ENCODE measurements around the gene PITPNC1. TPM values are rescaled to one million over a fixed set of nuclear protein-coding genes. Genes with fewer than 3 reads are reported as not detected.

Gene PITPNC1
- total RNA-seq, 1 donor from 2014 or later = 12.4 TPM

- no peak overlapping the region for H3K4me2 ChIP-seq (ENCODE audit: low read length)
- FAIRE-seq (no peak), DNase-seq (ENCODE audit: low read depth) (no peak)
Observed at GRCh38 chr17:67353161-67353560, 23.9 kb upstream of the PITPNC1 start.

DNA sequence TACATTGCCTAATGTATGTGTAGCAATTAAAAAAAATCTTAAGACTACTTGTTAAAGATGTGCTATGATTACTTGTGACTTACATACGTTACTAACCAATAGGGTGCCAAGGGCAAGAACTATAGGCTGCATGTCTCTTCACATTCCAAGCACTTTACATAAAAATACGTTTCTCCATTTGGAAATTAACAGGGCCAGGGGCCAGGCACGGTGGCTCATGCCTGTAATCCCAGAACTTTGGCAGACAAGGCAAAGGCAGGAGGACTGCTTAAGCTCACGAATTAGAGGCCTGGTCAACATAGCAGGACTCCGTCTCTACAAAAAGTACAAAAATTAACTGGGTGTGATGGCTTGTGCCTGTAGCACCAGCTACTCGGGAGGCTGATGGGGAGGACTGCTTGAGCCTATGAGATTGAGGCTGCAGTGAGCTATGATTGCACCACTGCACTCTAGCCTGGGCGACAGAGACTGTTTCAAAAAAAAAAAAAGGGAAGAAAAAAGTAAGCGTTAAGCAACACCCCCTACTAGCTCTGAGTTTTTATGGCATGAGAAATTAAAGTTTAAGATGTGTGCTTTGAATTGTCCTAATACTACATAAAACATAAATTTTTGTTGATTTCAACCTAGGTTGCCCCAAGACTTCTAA, 23.0 kb upstream of the PITPNC1 start:
- H3K36me3 ChIP-seq (ENCODE audit: insufficient read depth, low read length) = peaks cover 49% of the 10 kb centered on the region
- Mint-ChIP-seq H3K27ac (ENCODE audit: unreplicated experiment) (no peak overlapping the region), H3K4me3 (ENCODE audit: unreplicated experiment) (no peak overlapping the region), H3K36me3 (ENCODE audit: low read depth, unreplicated experiment) (peaks cover 9% of the 10 kb centered on the region), H3K27me3 (ENCODE audit: low read depth, unreplicated experiment) (no peaks in the 10 kb centered on the region), H3K4me1 (ENCODE audit: low read depth, unreplicated experiment) (peaks cover 2% of the 10 kb centered on the region), H3K9me3 (ENCODE audit: unreplicated experiment) (no peaks in the 10 kb centered on the region)
- H3K27me3 ChIP-seq (ENCODE audit: insufficient read depth, low read length) = no peaks in the 10 kb centered on the region
- H3K4me2 ChIP-seq (ENCODE audit: low read length) = no peak overlapping the region
- H3K4me1 ChIP-seq (ENCODE audit: insufficient read depth, low read length) = peaks cover 2% of the 10 kb centered on the region
- no peak overlapping the region for H3K4me3 ChIP-seq (ENCODE audit: insufficient read depth, low read depth, low read length)
- H3K27ac ChIP-seq (ENCODE audit: low read depth, low read length) = no peak overlapping the region
- no peak overlapping the region for H2AFZ ChIP-seq (ENCODE audit: low read depth, low read length)
- no peaks in the 10 kb centered on the region for H3K9me3 ChIP-seq (ENCODE audit: insufficient read depth, low read depth, low read length)
- no peak overlapping the region for H3K9ac ChIP-seq (ENCODE audit: low read length)
- no peak for TF ChIP-seq CTCF (IDR thresholded peaks at IDR 0.05; ENCODE audit: insufficient read depth, low read depth, low read length)
- no peak for TF ChIP-seq EZH2 (IDR thresholded peaks at IDR 0.05; ENCODE audit: insufficient read depth, low read length)
- peaks cover 66% of the 10 kb centered on the region for H3K79me2 ChIP-seq (ENCODE audit: insufficient read depth, low read length)
- H4K20me1 ChIP-seq (ENCODE audit: insufficient read depth, low read length) = peaks cover 51% of the 10 kb centered on the region
- DNase-seq (ENCODE audit: low read depth) (no peak), FAIRE-seq (no peak)

More at GRCh38 chr17:67353161-67353560, 23.9 kb upstream of the PITPNC1 start:
- peaks cover 42% of the 10 kb centered on the region for H4K20me1 ChIP-seq (ENCODE audit: insufficient read depth, low read length)
- no peak overlapping the region for H3K4me3 ChIP-seq (ENCODE audit: insufficient read depth, low read depth, low read length)
- Mint-ChIP-seq H3K27me3 (ENCODE audit: low read depth, unreplicated experiment) (no peaks in the 10 kb centered on the region), H3K27ac (ENCODE audit: unreplicated experiment) (no peak overlapping the region), H3K4me3 (ENCODE audit: unreplicated experiment) (no peak overlapping the region), H3K9me3 (ENCODE audit: unreplicated experiment) (no peaks in the 10 kb centered on the region), H3K4me1 (ENCODE audit: low read depth, unreplicated experiment) (peaks cover 2% of the 10 kb centered on the region), H3K36me3 (ENCODE audit: low read depth, unreplicated experiment) (peaks cover 9% of the 10 kb centered on the region)
- H3K27ac ChIP-seq (ENCODE audit: low read depth, low read length) = no peak overlapping the region
- TF ChIP-seq CTCF (IDR thresholded peaks at IDR 0.05; ENCODE audit: insufficient read depth, low read depth, low read length) (no peak), EZH2 (IDR thresholded peaks at IDR 0.05; ENCODE audit: insufficient read depth, low read length) (no peak)
- no peaks in the 10 kb centered on the region for H3K4me1 ChIP-seq (ENCODE audit: insufficient read depth, low read length)
- H3K36me3 ChIP-seq (ENCODE audit: insufficient read depth, low read length) = peaks cover 50% of the 10 kb centered on the region
- H3K27me3 ChIP-seq (ENCODE audit: insufficient read depth, low read length) = no peaks in the 10 kb centered on the region
- no peak overlapping the region for H2AFZ ChIP-seq (ENCODE audit: low read depth, low read length)
- peaks cover 57% of the 10 kb centered on the region for H3K79me2 ChIP-seq (ENCODE audit: insufficient read depth, low read length)
- H3K9ac ChIP-seq (ENCODE audit: low read length) = no peak overlapping the region
- H3K9me3 ChIP-seq (ENCODE audit: insufficient read depth, low read depth, low read length) = no peaks in the 10 kb centered on the region

DNA sequence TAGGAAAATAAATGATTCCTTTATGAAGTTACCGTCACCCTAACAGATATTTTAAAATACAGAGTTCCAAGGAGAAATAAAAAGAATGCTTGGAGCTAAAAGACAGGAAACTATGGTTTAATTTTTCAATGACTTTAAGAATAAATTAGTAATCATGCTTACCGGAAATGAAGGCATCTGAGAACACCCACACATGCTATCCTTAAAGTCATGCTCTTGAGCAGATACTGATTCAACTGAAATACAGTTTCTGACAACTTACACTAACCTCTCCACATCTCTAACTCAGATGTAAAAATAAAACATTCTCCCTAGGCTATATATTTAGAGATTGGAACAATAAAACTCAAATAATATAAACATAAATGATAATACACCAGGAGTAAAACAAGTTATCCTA, 18.5 kb upstream of the PITPNC1 start:
- no peak for TF ChIP-seq CTCF (IDR thresholded peaks at IDR 0.05; ENCODE audit: insufficient read depth, low read depth, low read length)
- TF ChIP-seq EZH2 (IDR thresholded peaks at IDR 0.05; ENCODE audit: insufficient read depth, low read length) = no peak
- no peak for FAIRE-seq

More for the DNA sequence above, 18.5 kb upstream of the PITPNC1 start:
- H3K27ac ChIP-seq (ENCODE audit: low read depth, low read length) = no peak overlapping the region
- peaks cover 36% of the 10 kb centered on the region for H3K36me3 ChIP-seq (ENCODE audit: insufficient read depth, low read length)
- H3K4me3 Mint-ChIP-seq (ENCODE audit: unreplicated experiment) = no peak overlapping the region
- DNase-seq (ENCODE audit: low read depth) = peak; percentile 33
- peaks cover 76% of the 10 kb centered on the region for H4K20me1 ChIP-seq (ENCODE audit: insufficient read depth, low read length)
- H3K36me3 Mint-ChIP-seq (ENCODE audit: low read depth, unreplicated experiment) = peaks cover 8% of the 10 kb centered on the region
- H3K9ac ChIP-seq (ENCODE audit: low read length) = no peak overlapping the region
- H2AFZ ChIP-seq (ENCODE audit: low read depth, low read length) = no peak overlapping the region
- no peak overlapping the region for H3K4me3 ChIP-seq (ENCODE audit: insufficient read depth, low read depth, low read length)
- H3K4me1 Mint-ChIP-seq (ENCODE audit: low read depth, unreplicated experiment) = peaks cover 14% of the 10 kb centered on the region
- H3K27ac Mint-ChIP-seq (ENCODE audit: unreplicated experiment) = peak overlapping the region; percentile 18
- H3K27me3 ChIP-seq (ENCODE audit: insufficient read depth, low read length) = no peaks in the 10 kb centered on the region
- peak overlapping the region; percentile 34 for H3K4me2 ChIP-seq (ENCODE audit: low read length)
- H3K27me3 Mint-ChIP-seq (ENCODE audit: low read depth, unreplicated experiment) = no peaks in the 10 kb centered on the region
- H3K79me2 ChIP-seq (ENCODE audit: insufficient read depth, low read length) = peaks cover 89% of the 10 kb centered on the region
- no peaks in the 10 kb centered on the region for H3K9me3 ChIP-seq (ENCODE audit: insufficient read depth, low read depth, low read length)
- no peaks in the 10 kb centered on the region for H3K9me3 Mint-ChIP-seq (ENCODE audit: unreplicated experiment)
- H3K4me1 ChIP-seq (ENCODE audit: insufficient read depth, low read length) = peaks cover 5% of the 10 kb centered on the region
